ENCODE measurements around the gene MYO9B. TPM values are rescaled to one million over a fixed set of nuclear protein-coding genes. Genes with fewer than 3 reads are reported as not detected.

The MYO9B gene
- polyA plus RNA-seq, 1 donor (not counting 4 experiments of a cell fraction or from before 2014, with no cell fraction given): 14.3 TPM

DNA sequence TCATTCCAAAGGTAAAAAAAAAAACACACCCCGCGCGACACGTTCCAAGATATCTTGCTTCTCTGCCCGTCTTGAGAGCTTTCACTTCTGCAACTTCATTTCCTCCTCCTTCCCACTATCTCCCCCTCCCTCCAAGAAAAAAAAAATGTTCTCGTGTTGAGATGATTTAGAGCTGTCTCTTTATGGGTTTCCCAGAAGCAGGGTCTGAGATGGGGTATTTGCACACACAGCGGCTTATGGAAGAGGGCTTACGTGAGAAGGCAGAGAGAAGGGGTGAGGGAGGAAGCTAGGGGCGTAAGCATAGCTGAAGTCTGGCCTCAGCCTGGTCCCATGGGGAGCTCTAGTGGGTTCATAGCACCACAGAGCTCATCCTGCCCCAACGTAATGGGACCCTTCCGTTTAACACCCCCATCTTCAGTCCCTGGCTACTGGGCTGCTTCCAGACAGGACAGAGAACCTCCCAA is 108.3 kb downstream of the MYO9B start:
- DNase-seq (ENCODE audit: low read depth, low spot score): no peak
- Histone ChIP-seq H3K9me1 (ENCODE audit: control insufficient read depth, extremely low read depth, insufficient read depth, low read length) (no peaks in the 10 kb centered on the region), H3K4me2 (ENCODE audit: control insufficient read depth, extremely low read depth, insufficient read depth, low read depth, low read length) (no peak overlapping the region), H3K36me3 (ENCODE audit: control insufficient read depth in 2 of 2, extremely low read depth in 1 of 2, insufficient read depth in 2 of 2, low read length in 2 of 2) (peaks cover 11 to 34% of the 10 kb centered on the region in 2 experiments), H3K27me3 (ENCODE audit: control insufficient read depth, extremely low read depth, insufficient read depth, low read length) (no peaks in the 10 kb centered on the region), H3K79me2 (ENCODE audit: control insufficient read depth, insufficient read depth, low read length) (no peaks in the 10 kb centered on the region), H3K4me1 (ENCODE audit: control insufficient read depth, extremely low read depth, insufficient read depth, low read length) (no peaks in the 10 kb centered on the region), H3K27ac (ENCODE audit: control insufficient read depth, insufficient read depth, low read length) (no peak overlapping the region), H3K4me3 (ENCODE audit: control insufficient read depth in 2 of 3, extremely low read depth in 1 of 3, insufficient read depth in 2 of 3, low read depth in 1 of 3, low read length in 3 of 3) (no peak overlapping the region), H4K20me1 (ENCODE audit: control insufficient read depth, extremely low read depth, insufficient read depth, low read length) (no peaks in the 10 kb centered on the region), H2AFZ (ENCODE audit: control insufficient read depth, low read length) (no peak overlapping the region), H3K9me3 (ENCODE audit: control insufficient read depth, low read depth, low read length) (no peaks in the 10 kb centered on the region), H3K9ac (ENCODE audit: control insufficient read depth, extremely low read depth, insufficient read depth, low read length) (no peak overlapping the region)
- dilution Hi-C loops (cut with MboI; ENCODE audit: extremely low pct_ligation_motif_present, low sequenced_read_pairs): no loop called here
- FAIRE-seq: no peak
- no peak for TF ChIP-seq EZH2 (IDR thresholded peaks at IDR 0.05; ENCODE audit: low read length)
- TF ChIP-seq, protein P1, sequence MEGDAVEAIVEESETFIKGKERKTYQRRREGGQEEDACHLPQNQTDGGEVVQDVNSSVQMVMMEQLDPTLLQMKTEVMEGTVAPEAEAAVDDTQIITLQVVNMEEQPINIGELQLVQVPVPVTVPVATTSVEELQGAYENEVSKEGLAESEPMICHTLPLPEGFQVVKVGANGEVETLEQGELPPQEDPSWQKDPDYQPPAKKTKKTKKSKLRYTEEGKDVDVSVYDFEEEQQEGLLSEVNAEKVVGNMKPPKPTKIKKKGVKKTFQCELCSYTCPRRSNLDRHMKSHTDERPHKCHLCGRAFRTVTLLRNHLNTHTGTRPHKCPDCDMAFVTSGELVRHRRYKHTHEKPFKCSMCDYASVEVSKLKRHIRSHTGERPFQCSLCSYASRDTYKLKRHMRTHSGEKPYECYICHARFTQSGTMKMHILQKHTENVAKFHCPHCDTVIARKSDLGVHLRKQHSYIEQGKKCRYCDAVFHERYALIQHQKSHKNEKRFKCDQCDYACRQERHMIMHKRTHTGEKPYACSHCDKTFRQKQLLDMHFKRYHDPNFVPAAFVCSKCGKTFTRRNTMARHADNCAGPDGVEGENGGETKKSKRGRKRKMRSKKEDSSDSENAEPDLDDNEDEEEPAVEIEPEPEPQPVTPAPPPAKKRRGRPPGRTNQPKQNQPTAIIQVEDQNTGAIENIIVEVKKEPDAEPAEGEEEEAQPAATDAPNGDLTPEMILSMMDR (optimal IDR thresholded peaks at IDR 0.05 in 1 of 3, IDR thresholded peaks at IDR 0.05 in 1 of 3, conservative IDR thresholded peaks at IDR 0.05 in 1 of 3; ENCODE audit: extremely low read depth in 1 of 3, insufficient read depth in 2 of 3, low read length in 3 of 3): no peak

DNA sequence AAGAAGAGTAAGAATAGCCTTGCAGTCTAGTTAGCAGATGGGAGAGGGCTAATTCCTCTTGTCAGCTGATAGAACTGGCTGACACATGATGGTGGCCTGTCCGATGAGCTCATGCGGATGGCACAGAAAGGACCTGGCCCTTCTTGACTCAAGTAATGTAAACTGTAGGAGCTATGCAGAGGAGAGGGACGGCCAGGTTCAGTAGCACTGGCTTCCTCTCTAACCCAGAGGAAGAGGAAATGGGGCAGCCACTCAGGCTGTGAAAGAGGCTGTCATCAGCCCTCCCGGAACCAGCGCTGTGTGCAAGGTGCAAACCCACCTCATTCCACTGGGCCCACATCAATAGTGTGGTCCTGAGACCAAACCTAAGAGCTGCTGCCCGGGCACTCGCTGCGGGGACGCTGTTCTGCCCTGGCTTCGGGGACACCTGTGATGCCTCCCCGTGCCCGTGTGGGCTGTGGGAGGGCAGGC is 108.8 kb downstream of the MYO9B start:
- dilution Hi-C loops (cut with MboI; ENCODE audit: extremely low pct_ligation_motif_present, low sequenced_read_pairs): no loop called here
- H3K36me3 ChIP-seq (ENCODE audit: control insufficient read depth in 2 of 2, extremely low read depth in 1 of 2, insufficient read depth in 2 of 2, low read length in 2 of 2): peaks cover 11 to 38% of the 10 kb centered on the region in 2 experiments
- no peak overlapping the region for H3K27ac ChIP-seq (ENCODE audit: control insufficient read depth, insufficient read depth, low read length)

More for the DNA sequence above, 108.8 kb downstream of the MYO9B start:
- H4K20me1 ChIP-seq (ENCODE audit: control insufficient read depth, extremely low read depth, insufficient read depth, low read length): no peaks in the 10 kb centered on the region
- H2AFZ ChIP-seq (ENCODE audit: control insufficient read depth, low read length): no peak overlapping the region
- no peaks in the 10 kb centered on the region for H3K4me1 ChIP-seq (ENCODE audit: control insufficient read depth, extremely low read depth, insufficient read depth, low read length)
- H3K9me3 ChIP-seq (ENCODE audit: control insufficient read depth, low read depth, low read length): no peaks in the 10 kb centered on the region
- no peak overlapping the region for H3K9ac ChIP-seq (ENCODE audit: control insufficient read depth, extremely low read depth, insufficient read depth, low read length)
- no peak overlapping the region for H3K4me3 ChIP-seq (ENCODE audit: control insufficient read depth in 2 of 3, extremely low read depth in 1 of 3, insufficient read depth in 2 of 3, low read depth in 1 of 3, low read length in 3 of 3)
- no peaks in the 10 kb centered on the region for H3K79me2 ChIP-seq (ENCODE audit: control insufficient read depth, insufficient read depth, low read length)
- TF ChIP-seq, protein P1 (optimal IDR thresholded peaks at IDR 0.05 in 1 of 3, IDR thresholded peaks at IDR 0.05 in 1 of 3, conservative IDR thresholded peaks at IDR 0.05 in 1 of 3; ENCODE audit: extremely low read depth in 1 of 3, insufficient read depth in 2 of 3, low read length in 3 of 3): no peak
- no peak overlapping the region for H3K4me2 ChIP-seq (ENCODE audit: control insufficient read depth, extremely low read depth, insufficient read depth, low read depth, low read length)
- H3K9me1 ChIP-seq (ENCODE audit: control insufficient read depth, extremely low read depth, insufficient read depth, low read length): no peaks in the 10 kb centered on the region
- FAIRE-seq: no peak
- DNase-seq (ENCODE audit: low read depth, low spot score): no peak
- no peaks in the 10 kb centered on the region for H3K27me3 ChIP-seq (ENCODE audit: control insufficient read depth, extremely low read depth, insufficient read depth, low read length)
